Measurements from ENCODE around the gene RTN4RL2.
A peak's percentile ranks its signal among the peaks of the same experiment; 100 is the strongest.

Gene RTN4RL2

GRCh38 chr11:57463671-57464538 lies 3.6 kb downstream of the RTN4RL2 start:
- no peak for DNase-seq

- no peak for DNase-seq
Observed at GRCh38 chr11:57464539-57465181, 4.3 kb downstream of the RTN4RL2 start.

- no peak for DNase-seq
Observed at GRCh38 chr11:57466680-57467079, 6.4 kb downstream of the RTN4RL2 start.

- no peak for DNase-seq
Observed at GRCh38 chr11:57467508-57468157, 7.3 kb downstream of the RTN4RL2 start.

GRCh38 chr11:57468276-57468675 lies 7.9 kb downstream of the RTN4RL2 start:
- DNase-seq, result no peak

GRCh38 chr11:57469268-57469667 lies 8.9 kb downstream of the RTN4RL2 start:
- no peak for DNase-seq

GRCh38 chr11:57471496-57471895 lies 11.2 kb downstream of the RTN4RL2 start:
- no peak for DNase-seq

GRCh38 chr11:57473285-57473841 lies 13.0 kb downstream of the RTN4RL2 start:
- no peak for DNase-seq

- DNase-seq, result peak; percentile 35 to 40
Observed at GRCh38 chr11:57474017-57474802, 13.9 kb downstream of the RTN4RL2 start.

- DNase-seq, result no peak
Observed at GRCh38 chr11:57474803-57475115, 14.4 kb downstream of the RTN4RL2 start.

- DNase-seq, result no peak
Observed at GRCh38 chr11:57475191-57475590, 14.9 kb downstream of the RTN4RL2 start.

GRCh38 chr11:57475671-57476046 lies 15.3 kb downstream of the RTN4RL2 start:
- no peak for DNase-seq

- peak in 1 of 2 donors; percentile 24 for DNase-seq
Observed at GRCh38 chr11:57476047-57476756, 15.9 kb downstream of the RTN4RL2 start.

GRCh38 chr11:57476757-57477506 lies 16.6 kb downstream of the RTN4RL2 start:
- peak; percentile 28 to 53 for DNase-seq

GRCh38 chr11:57477507-57478189 lies 17.3 kb downstream of the RTN4RL2 start:
- DNase-seq, result no peak

GRCh38 chr11:57479021-57479663 lies 18.8 kb downstream of the RTN4RL2 start:
- DNase-seq, result no peak

- DNase-seq, result no peak
Observed at GRCh38 chr11:57479911-57480310, 19.6 kb downstream of the RTN4RL2 start.

- DNase-seq, result peak; percentile 57 to 64
Observed at GRCh38 chr11:57480409-57481137, 20.2 kb downstream of the RTN4RL2 start.

- DNase-seq, result no peak
Observed at GRCh38 chr11:57481315-57481714, 21.0 kb downstream of the RTN4RL2 start.

All from CD4-positive, alpha-beta T cell treated with Interleukin-1 beta for 1 hour (primary cell).